HG03196 (cell line): ENCODE measurements around the gene ANP32A.

Experiments used
- ATAC-seq: cut with Tn5 transposase; IDR thresholded peaks from one replicate; pipeline ENCODE4 v1.9.1; 2021; ENCODE audit not compliant: unreplicated experiment

Gene ANP32A

DNA sequence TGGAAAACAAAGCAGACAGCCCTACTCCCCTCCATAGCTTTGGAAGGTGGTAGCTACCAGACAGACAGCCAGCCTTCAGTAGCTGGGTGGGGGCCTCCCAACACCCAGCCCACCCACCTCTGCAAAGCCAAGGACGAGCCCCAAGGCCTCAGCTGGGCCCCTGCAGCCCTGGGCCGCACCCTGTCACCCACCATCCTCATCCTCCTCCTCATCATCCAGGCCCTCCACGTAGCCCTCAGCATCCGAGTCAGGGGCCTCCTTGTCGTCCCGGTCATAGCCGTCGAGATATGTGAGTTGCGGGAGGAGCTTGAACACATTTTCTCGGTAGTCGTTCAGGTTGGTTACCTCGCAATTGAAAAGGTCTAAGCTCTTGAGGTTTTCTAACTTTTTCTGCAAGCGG is 36.5 kb downstream of the ANP32A start:
- no peak for ATAC-seq

GRCh38 chr15:68783226-68784058 is 37.3 kb downstream of the ANP32A start:
- ATAC-seq: no peak

- ATAC-seq: no peak
Observed at GRCh38 chr15:68782589-68783161, 38.0 kb downstream of the ANP32A start.

GRCh38 chr15:68781766-68782588 is 38.7 kb downstream of the ANP32A start:
- ATAC-seq: no peak

DNA sequence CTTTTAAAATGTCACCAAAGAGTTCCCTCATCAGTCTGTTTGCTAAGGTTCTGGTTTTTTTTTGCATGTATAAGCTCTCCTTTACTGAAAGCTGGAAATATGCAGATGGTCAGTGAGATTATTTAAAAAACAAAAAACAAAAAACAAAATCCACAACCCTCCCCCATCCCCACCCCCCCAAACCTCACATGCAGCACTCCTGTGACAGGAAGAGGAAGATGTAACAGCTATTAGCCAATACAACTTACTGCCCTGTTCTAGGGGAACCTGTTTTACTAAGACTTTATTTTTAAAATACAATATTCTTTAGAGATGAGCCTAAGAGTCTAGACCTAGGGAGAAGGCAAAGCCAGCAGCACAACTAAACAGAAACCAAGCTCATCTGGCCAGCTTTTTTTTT is 39.5 kb downstream of the ANP32A start:
- ATAC-seq: no peak

DNA sequence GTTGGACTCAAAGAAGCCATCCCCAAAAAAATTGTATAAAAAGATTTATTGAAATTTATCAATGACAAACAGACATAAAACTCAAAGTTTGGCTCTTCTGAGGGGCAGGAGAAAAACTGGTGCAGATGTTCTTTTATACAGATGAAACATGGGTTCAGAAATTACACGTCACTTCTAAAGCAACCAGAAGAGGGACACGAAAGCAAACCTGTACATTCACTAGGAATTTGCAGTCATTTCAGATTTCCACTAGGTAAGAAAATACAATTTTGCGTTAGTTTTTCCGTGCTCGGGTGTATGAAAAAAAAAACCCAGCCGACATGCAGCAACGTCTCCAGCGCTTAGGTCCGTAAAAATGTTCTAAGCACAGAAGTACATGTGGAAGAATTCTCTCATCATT is 41.8 kb downstream of the ANP32A start:
- no peak for ATAC-seq

- ATAC-seq: no peak
Observed at GRCh38 chr15:68776477-68777270, 44.0 kb downstream of the ANP32A start.

- ATAC-seq: no peak
Observed at GRCh38 chr15:68775671-68776476, 44.8 kb downstream of the ANP32A start.

- ATAC-seq: no peak
Observed at GRCh38 chr15:68775236-68775577, 45.5 kb downstream of the ANP32A start.

GRCh38 chr15:68774521-68775235 is 46.0 kb downstream of the ANP32A start:
- no peak for ATAC-seq

DNA sequence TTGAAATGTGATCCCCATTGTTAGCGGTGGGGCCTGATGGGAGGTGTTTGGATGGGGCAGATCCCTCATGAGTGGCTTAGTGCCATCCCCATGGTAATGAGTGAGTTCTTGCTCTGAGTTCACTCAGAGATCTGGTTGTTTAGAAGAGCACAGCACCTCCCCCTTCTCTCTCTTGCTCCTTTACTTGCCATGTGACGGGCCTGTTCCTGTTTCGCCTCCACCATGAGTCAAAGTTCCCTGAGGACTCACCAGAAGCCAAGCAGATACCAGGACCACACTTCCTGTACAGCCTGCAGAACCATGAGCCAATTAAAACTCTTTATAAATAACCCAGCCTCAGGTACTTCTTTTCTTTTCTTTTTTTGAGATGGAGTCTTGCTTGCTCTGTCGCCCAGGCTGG is 46.6 kb downstream of the ANP32A start:
- no peak for ATAC-seq

GRCh38 chr15:68773036-68773435 is 47.7 kb downstream of the ANP32A start:
- no peak for ATAC-seq

GRCh38 chr15:68770216-68770615 is 50.5 kb downstream of the ANP32A start:
- no peak for ATAC-seq

GRCh38 chr15:68769702-68770101 is 51.0 kb downstream of the ANP32A start:
- no peak for ATAC-seq

- ATAC-seq: no peak
Observed at GRCh38 chr15:68768321-68768720, 52.4 kb downstream of the ANP32A start.

DNA sequence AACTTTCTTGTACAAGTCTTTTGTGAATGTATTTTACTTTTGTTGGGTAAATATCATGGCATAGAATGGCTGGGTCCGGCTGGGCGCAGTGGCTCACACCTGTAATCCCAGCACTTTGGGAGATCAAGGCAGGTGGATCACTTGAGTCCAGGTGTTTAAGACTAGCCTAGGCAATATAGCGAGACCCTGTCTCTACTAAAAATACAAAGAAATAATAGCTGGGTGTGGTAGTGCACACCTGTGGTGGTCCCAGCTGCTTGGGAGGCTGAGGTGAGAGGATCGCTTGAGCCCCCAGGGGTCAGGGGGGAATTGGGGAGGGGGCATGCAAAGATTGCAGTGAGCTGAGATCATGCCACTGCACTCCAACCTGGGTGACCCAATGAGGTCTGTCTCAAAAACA is 52.9 kb downstream of the ANP32A start:
- ATAC-seq: no peak

- no peak for ATAC-seq
Observed at GRCh38 chr15:68765602-68766368, 54.9 kb downstream of the ANP32A start.

- ATAC-seq: no peak
Observed at GRCh38 chr15:68764090-68764489, 56.6 kb downstream of the ANP32A start.

DNA sequence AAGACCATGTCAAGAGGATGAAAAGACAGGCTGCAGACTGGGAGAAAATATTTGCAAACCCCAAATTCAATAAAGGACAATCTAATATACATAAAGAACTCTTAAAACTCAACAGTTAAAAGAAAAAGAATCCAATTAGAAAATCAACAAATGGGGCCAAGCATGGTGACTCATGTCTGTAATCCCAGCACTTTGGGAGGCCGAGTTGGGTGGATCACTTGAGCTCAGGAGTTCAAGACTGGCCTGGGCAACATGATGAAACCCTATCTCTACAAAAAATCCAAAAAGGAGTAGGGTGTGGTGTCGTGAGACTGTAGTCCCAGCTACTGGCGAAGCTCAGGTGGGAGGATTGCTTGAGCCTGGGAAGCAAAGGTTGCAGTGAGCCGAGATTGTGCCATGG is 57.6 kb downstream of the ANP32A start:
- ATAC-seq: no peak
